ENCODE measurements around the gene ELFN1. TPM values are rescaled to one million over a fixed set of nuclear protein-coding genes. Genes with fewer than 3 reads are reported as not detected.

The ELFN1 gene
- total RNA-seq, 1 donor from 2014 or later: 0.71 TPM

DNA sequence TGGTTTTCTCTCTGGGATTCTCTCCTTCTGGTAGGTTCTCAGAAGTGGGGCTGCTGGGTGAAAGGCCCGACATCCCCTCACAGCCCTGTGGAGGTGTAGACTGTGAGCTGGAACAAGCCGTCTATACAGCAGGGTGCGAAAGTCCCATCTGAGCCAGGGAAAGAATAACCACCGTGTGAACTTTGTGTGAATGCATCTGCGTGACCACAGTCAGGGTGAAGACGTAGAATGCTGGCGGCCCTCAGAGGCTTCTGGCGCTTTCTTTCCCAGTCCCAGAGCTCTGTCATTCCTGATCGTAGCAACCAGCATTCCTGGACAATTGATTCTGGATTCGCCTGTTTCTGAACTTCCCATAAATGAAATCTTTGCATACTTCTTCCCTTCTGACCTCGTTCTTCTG is 30.0 kb downstream of the ELFN1 start:
- no peak for TF ChIP-seq CTCF (IDR thresholded peaks at IDR 0.05; ENCODE audit: insufficient read depth, low read length, poor library complexity, severe bottlenecking)
- DNase-seq (ENCODE audit: low read depth): no peak
- no peaks in the 10 kb centered on the region for H3K36me3 ChIP-seq (ENCODE audit: control insufficient read depth, insufficient read depth, low read length)
- H3K4me3 ChIP-seq (ENCODE audit: low read depth, low read length): no peak overlapping the region
- peaks cover 21% of the 10 kb centered on the region for H3K27me3 ChIP-seq (ENCODE audit: control insufficient read depth, insufficient read depth, low read length)

- Histone ChIP-seq H3K27me3 (ENCODE audit: control insufficient read depth, insufficient read depth, low read length) (peaks cover 17% of the 10 kb centered on the region), H3K36me3 (ENCODE audit: control insufficient read depth, insufficient read depth, low read length) (no peaks in the 10 kb centered on the region), H3K4me3 (ENCODE audit: low read depth, low read length) (no peak overlapping the region)
- no peak for DNase-seq (ENCODE audit: low read depth)
- no peak for TF ChIP-seq CTCF (IDR thresholded peaks at IDR 0.05; ENCODE audit: insufficient read depth, low read length, poor library complexity, severe bottlenecking)
These were observed 30.7 kb downstream of the ELFN1 start for GRCh38 chr7:1700536-1701333.

DNA sequence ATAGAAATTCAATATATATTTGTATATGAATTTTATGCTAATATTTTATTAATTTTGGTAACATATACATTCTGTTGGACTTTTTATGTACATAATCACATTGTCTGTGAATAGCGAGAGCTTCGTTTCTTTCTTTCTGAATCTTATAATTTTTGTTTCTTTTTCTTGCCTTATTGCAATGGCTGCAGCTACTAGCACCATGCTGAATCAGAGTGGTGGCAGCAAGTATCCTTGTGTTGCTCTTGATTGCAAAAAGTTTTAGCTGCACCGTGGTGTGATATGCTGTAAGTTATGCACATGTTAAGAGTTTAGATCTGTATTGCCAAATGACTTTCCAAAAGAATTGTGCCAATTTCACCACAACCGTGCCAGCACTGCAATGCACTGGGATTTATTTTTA is 32.6 kb downstream of the ELFN1 start:
- H3K36me3 ChIP-seq (ENCODE audit: control insufficient read depth, insufficient read depth, low read length): no peaks in the 10 kb centered on the region
- TF ChIP-seq CTCF (IDR thresholded peaks at IDR 0.05; ENCODE audit: insufficient read depth, low read length, poor library complexity, severe bottlenecking): no peak
- DNase-seq (ENCODE audit: low read depth): no peak
- peaks cover 2% of the 10 kb centered on the region for H3K27me3 ChIP-seq (ENCODE audit: control insufficient read depth, insufficient read depth, low read length)
- H3K4me3 ChIP-seq (ENCODE audit: low read depth, low read length): no peak overlapping the region

GRCh38 chr7:1703441-1703840 is 33.4 kb downstream of the ELFN1 start:
- H3K4me3 ChIP-seq (ENCODE audit: low read depth, low read length): no peak overlapping the region
- no peaks in the 10 kb centered on the region for H3K36me3 ChIP-seq (ENCODE audit: control insufficient read depth, insufficient read depth, low read length)
- DNase-seq (ENCODE audit: low read depth): no peak
- no peak for TF ChIP-seq CTCF (IDR thresholded peaks at IDR 0.05; ENCODE audit: insufficient read depth, low read length, poor library complexity, severe bottlenecking)
- H3K27me3 ChIP-seq (ENCODE audit: control insufficient read depth, insufficient read depth, low read length): peaks cover 2% of the 10 kb centered on the region

DNA sequence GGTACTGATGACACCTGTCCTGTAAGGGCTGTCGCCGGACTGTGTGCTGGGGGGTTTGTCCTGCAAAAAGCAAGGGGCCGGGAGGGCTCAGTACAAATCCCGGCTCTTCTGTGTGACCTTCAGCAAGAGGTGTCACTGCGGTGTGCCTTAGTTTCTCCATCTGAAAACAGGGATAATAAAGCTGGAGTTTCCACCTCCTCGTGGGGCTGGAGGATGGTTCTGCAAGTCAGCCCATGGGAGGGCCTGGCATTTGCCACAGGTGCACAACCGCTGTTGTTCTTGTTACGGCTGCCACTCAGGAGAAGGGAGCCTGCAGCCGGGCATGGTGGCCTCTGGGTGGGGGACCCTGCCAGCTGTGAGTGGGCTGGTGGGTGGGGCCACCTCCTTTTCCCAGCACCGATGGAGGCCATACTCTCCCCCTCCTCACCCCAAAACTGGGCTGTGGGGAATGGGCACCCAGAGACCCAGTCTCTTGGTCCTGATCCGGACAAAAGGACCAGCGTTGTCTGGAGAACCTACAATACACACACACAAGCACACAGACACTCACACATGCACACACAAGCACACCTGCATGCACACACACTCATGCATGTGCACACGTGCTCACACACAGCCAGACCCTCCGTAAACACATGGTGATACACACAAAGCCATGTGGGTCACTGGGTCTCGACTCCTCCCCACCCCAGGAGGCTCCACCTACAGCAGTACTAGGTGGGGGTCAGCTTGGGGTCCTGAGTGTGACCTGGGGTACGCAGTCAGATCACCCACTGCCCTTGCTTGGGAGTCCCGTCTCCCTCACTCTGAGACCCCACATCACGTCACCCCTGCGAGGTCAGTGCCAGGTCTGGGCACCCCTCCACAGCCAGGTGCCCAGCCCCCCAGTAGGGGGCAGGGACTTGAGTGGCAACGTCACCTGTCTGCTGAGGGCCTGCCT is 34.1 kb downstream of the ELFN1 start:
- Histone ChIP-seq H3K27me3 (ENCODE audit: control insufficient read depth, insufficient read depth, low read length) (peaks cover 2% of the 10 kb centered on the region), H3K4me3 (ENCODE audit: low read depth, low read length) (no peak overlapping the region), H3K36me3 (ENCODE audit: control insufficient read depth, insufficient read depth, low read length) (no peaks in the 10 kb centered on the region)
- TF ChIP-seq CTCF (IDR thresholded peaks at IDR 0.05; ENCODE audit: insufficient read depth, low read length, poor library complexity, severe bottlenecking): no peak
- DNase-seq (ENCODE audit: low read depth): no peak
